SHP77 (cell line): Measurements from ENCODE around the gene ANKRD16.
"Not testable (repeated sequence)": the region's sequence is repeated elsewhere in the genome, so short reads cannot be mapped to it uniquely, and the experiment has no call there.

ENCODE experiments used
- DNase-seq, 2 experiments: peaks; one replicate each; lab custom pipeline; 2025; lab: John Stamatoyannopoulos, UW

The ANKRD16 gene

GRCh38 chr10:5903563-5903962, 13.9 kb upstream of the ANKRD16 start:
- DNase-seq = no peak

GRCh38 chr10:5902511-5903274, 13.0 kb upstream of the ANKRD16 start:
- no peak for DNase-seq

DNA sequence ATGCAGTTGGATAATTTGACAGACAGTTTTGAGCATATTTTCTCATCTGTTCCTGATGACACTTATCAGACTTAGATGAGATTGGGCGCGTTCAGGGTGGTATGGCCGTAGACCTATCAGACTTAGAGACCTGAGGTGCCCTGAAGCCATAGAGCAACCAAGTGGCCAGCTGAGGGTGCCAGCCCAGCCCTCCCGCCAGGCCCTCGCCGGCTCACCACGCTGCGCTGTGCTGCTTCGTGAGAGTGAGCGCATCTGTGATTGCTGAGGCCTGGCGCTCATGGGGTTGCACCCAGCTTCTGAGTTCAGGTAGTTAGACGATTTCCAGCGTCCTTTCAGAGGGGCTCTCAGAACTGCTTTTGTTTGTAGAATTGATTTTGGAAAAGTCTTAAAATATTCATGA, 10.6 kb upstream of the ANKRD16 start:
- no peak for DNase-seq

DNA sequence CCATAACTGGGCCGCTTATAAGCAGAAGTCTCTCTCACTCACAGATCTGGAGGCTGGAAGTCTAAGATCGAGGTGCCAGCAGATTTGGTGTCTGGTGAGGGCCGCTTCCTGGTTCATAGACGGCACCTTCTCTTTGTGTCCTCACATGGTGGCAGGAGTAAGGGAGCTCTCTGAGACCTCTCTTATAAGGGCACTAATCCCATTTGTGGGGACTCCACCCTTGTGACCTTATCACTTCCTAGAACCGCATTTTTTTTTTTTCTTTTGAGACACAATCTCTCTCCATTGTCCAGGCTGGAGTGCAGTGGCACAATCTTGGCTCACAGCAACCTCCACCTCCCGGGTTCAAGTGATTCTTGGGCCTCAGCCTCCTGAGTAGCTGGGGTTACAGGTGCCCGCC, 8.5 kb upstream of the ANKRD16 start:
- no peak for DNase-seq

DNA sequence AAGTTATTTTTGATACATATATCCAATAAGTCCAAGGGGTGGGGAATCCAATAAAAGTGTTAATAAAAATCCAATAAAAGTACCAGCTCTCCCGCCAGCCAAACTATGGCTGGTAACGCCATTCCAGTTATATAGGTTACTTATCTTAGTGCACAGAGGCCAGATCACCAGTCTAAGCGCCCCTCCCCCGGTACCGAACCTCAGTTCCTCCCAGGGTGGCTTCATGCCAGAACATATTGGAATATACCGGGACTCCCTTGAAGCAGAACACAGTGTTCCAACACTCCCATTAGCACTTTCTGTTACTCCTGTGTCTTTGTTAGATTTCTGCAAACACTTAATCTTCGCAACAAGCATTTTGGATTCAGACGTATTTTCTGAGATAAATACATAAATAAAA, 7.8 kb upstream of the ANKRD16 start:
- no peak for DNase-seq

GRCh38 chr10:5897053-5897340, 7.3 kb upstream of the ANKRD16 start:
- no peak for DNase-seq

DNA sequence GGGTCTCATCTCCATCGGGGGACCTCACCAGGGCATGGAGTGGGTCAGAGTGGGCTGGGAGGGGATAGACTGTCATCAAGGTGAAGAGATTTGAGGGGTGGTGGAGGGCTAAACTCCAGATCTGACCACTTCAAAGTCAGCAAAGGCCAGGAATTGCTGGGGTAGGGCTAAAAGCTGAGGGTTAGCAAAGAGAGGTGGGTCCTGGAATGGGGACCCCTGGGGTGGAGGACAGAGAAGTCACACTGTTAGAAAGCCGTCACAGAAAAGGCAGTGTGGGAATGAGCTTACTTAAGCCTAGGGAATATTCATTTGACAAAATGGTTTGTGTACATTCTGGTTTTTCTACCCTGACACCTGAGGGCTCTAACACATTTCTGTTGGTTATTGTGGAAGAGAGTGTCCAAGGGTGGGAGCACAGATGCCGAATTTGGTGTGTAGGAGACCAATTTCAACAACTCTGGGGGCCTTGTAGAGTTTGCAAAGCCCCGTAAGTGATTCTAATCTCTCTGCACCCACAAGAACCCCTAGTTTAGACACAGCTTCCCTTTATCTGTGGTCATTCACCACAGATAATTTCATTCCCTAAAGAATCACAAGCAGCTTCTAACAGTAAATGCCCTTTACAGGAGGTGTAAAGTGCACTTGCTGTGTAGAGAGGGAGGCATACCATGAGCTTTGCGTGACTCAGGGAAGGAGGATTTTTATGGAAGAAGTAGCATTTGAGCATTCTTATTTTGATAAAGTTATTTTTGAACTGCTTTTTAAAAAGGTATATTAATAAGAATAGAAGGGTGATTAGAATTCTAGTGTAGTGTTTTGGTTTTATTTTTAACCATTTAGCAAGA, 6.7 kb upstream of the ANKRD16 start:
- no peak for DNase-seq

- DNase-seq = no peak
Measured at GRCh38 chr10:5895804-5896203, 6.1 kb upstream of the ANKRD16 start.

DNA sequence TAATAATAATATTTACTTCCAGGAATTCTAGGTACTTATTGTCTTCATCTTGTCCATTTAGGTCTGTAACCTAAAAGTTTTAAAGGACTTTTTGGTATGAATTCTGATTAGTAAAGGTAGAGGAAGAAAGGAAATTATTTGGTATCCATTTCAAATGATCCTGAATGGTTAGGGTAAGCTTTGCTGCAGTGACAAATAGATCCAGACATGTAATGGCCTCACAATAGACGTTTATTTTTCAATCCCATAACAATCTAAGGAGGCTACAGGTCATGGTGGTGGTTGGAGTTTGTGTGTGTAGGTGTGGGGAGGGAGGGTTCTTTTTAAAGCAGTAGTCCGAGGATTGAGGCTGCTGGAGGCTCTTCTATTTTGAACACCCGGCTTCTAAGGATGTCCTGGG, 5.7 kb upstream of the ANKRD16 start:
- DNase-seq = no peak

DNA sequence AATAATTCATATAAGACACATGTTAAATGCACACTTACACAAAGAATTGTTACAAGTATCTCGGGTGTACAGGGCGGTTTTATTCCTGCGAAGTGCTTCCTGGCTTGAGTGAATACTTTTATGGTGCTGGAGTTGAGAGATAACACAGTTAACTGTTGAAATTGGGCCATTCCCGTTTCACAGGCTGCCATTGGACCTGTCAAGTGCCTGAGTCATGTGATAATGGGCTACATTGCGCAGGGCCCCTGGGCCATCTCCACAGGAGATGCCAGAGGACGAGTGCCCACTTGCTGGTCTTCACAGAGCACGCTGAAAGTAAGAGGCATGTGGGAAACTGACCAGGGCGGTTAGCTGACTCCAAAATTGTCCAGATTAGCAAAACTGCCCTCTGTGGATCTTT, 5.2 kb upstream of the ANKRD16 start:
- no peak for DNase-seq

DNA sequence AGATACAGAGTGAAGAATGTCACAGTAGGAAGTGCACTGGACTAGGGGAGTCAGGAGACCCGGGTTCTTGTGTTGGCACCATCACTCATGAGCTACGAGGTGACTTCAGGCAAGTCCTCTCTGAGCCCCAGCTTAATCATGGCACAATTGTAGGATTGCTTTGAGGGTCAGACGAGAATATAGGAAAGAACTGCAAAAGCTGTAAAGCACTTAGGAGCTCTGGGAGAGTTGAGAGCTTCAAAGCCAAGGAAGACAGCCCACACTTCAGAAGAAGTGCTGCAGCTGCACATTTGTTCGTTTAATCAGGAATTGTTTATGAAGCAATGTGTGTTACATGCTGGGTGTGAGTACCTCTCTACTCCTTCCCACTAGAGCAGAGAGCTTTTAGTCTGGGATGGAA, 4.7 kb upstream of the ANKRD16 start:
- no peak for DNase-seq

DNA sequence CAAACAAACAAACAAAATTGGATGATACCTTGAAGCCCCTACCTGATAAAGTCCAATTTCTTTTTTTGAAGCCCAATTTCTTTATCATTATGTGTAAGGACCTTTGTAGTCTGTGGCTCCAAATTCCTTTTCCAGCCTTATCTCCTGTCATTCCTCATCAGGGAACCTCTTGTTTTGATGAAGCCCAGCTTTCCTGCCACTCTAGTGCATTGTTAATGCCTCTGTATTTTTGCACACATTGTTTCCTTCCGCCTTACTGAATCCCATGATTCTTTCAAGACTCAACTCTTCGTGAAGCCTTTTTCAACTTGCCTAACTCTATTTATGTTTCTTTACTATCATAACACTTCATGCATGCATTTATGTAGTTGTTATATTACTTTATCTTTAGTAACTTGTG, 3.6 kb upstream of the ANKRD16 start:
- DNase-seq = no peak

GRCh38 chr10:5892007-5892406, 2.3 kb upstream of the ANKRD16 start:
- DNase-seq = no peak

DNA sequence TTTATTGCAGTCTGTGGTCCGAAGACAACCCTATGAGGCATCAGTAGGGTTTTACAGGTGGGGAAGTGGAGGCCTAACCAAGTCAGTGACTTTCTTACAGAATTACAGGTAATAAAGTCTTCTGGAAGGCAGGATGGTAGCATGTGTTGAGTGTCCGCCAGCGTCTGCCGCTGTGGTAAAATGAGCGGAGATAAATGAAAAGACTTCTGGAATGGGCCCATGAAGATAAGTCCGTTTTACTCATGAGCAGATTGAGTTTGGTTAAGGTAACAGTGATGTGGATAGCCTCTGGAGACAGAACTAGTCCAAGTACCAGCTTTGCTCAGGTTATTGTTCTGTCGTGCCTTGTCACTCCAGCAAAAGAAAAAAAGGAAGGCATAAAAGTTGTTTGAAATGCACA, 1.3 kb upstream of the ANKRD16 start:
- no peak for DNase-seq

GRCh38 chr10:5890452-5890915, 791 bp upstream of the ANKRD16 start:
- peak in 1 of 2 experiments; percentile 19 for DNase-seq

DNA sequence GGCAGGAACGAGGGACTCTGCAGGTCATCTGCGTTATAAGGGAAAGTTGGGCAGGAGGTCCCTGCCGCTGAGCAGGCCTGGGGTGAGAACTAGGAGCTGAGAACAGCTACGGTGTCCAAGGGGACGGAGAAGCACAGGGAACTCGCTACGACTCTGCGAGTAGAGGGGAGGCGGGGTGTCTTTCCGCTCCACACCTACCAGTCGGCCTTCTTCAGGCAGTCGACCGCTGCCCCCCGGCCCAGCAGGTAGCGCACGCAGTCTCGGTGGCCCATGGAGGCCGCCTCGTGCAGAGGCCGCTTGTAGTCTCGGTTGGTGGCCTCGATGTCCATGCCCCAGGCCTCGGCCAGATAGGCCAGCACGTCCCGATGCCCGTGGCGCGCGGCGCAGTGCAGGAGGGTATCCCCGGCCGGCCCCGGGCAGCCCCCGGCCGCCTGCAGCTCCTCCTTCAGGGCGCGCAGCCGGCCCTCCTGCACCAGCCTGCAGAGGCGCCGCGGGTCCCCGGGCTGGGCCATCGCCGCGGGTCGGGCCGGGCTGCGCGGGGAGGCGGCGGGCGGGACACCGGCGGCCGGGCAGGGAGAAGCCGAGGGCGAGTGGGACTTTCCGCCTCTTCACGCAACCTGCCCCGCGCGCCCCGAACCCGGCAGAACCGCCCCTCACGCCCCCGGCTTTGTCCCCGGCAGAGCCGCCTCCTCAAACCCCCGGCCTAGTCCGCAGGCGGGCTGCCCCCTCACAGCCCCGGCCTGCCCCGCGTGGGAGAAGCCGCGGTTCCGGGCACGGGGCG, 660 bp downstream of the ANKRD16 start:
- peak; percentile 30 to 35 for DNase-seq

- DNase-seq = no peak
Measured at GRCh38 chr10:5888351-5888750, 1.3 kb downstream of the ANKRD16 start.

DNA sequence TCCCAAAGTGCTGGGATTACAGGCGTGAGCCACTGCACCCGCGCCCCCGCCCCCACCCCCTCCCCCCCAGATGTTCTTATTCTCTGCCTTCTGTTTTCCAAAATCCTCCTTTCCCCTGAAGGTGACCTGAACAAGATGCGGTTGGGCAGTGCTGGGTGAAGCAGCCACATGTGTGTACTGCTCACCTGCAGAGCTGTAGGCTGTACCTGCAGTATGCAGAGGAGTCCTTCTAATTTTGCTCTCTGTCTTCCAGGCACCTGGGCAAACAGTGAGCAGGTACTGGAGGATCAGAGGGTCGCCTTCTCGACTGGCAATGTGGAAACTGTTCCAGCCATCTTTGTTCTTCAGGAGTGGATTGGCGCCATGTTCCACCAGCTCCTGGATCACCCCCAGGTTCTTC, 2.1 kb downstream of the ANKRD16 start:
- no peak for DNase-seq

GRCh38 chr10:5887029-5887428, 2.7 kb downstream of the ANKRD16 start:
- no peak for DNase-seq

GRCh38 chr10:5885619-5886018, 4.1 kb downstream of the ANKRD16 start:
- DNase-seq = no peak

GRCh38 chr10:5882961-5883360, 6.7 kb downstream of the ANKRD16 start:
- no peak for DNase-seq

DNA sequence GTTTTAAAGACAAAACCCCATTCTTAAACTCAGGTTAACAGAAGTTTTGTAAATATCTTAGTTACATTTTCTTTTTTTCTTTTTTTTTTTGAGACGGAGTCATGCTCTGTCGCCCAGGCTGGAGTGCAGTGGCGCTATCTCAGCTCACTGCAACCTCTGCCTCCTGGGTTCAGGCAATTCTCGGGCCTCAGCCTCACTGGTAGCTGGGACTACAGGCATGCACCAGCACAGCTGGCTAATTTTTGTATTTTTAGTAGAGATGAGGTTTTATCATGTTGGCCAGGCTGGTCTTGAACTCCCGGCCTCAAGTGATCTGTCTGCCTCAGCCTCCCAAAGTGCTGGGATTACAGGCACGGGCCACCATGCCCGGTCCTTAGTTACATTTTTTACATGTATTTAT, 12.7 kb downstream of the ANKRD16 start:
- not testable (repeated sequence) for DNase-seq
